Effector memory CD4-positive, alpha-beta T cell (primary cell): Measurements from ENCODE around the gene CRYBG1.

Source experiments
- DNase-seq, 3 donors: peaks; one replicate each; pipeline ENCODE4 v3.0.0-alpha.2; 2020
- H3K27ac ChIP-seq: 2 replicates; pipeline ENCODE4 v1.7.0; 2013; ENCODE audit warnings: mild to moderate bottlenecking, low read length, moderate library complexity; ENCODE audit not compliant: insufficient read depth, poor library complexity, severe bottlenecking
- H3K27me3 ChIP-seq: replicated peaks from 2 replicates; pipeline ENCODE4 v1.7.0; 2013; ENCODE audit warnings: mild to moderate bottlenecking, low read length; ENCODE audit not compliant: insufficient read depth, control insufficient read depth, poor library complexity, severe bottlenecking
- H3K36me3 ChIP-seq: 2 replicates; pipeline ENCODE4 v1.7.0; 2013; ENCODE audit warnings: mild to moderate bottlenecking, low read length, moderate library complexity; ENCODE audit not compliant: control insufficient read depth, insufficient read depth
- H3K4me1 ChIP-seq: 2 replicates; pipeline ENCODE4 v1.7.0; 2013; ENCODE audit warnings: low read length, mild to moderate bottlenecking; ENCODE audit not compliant: control insufficient read depth, insufficient read depth, poor library complexity, severe bottlenecking
- H3K4me3 ChIP-seq: 2 replicates; pipeline ENCODE4 v1.7.0; 2013; ENCODE audit warnings: low read length, low read depth, mild to moderate bottlenecking; ENCODE audit not compliant: insufficient read depth, poor library complexity, severe bottlenecking
- H3K9me3 ChIP-seq: 2 replicates; pipeline ENCODE4 v1.7.0; 2013; ENCODE audit warnings: mild to moderate bottlenecking, low read length, moderate library complexity; ENCODE audit not compliant: control insufficient read depth

The CRYBG1 gene

GRCh38 chr6:106439459-106439858, 78.9 kb downstream of the CRYBG1 start:
- Histone ChIP-seq H3K4me1 (no peaks in the 10 kb centered on the region), H3K9me3 (no peaks in the 10 kb centered on the region), H3K27me3 (peaks cover 4% of the 10 kb centered on the region), H3K36me3 (no peaks in the 10 kb centered on the region), H3K27ac (no peak overlapping the region), H3K4me3 (no peak overlapping the region)
- DNase-seq = no peak

GRCh38 chr6:106440546-106440945, 80.0 kb downstream of the CRYBG1 start:
- DNase-seq = no peak
- H3K27ac ChIP-seq = no peak overlapping the region
- no peak overlapping the region for H3K4me3 ChIP-seq
- peaks cover 4% of the 10 kb centered on the region for H3K27me3 ChIP-seq
- no peaks in the 10 kb centered on the region for H3K36me3 ChIP-seq
- no peaks in the 10 kb centered on the region for H3K9me3 ChIP-seq
- H3K4me1 ChIP-seq = no peaks in the 10 kb centered on the region

DNA sequence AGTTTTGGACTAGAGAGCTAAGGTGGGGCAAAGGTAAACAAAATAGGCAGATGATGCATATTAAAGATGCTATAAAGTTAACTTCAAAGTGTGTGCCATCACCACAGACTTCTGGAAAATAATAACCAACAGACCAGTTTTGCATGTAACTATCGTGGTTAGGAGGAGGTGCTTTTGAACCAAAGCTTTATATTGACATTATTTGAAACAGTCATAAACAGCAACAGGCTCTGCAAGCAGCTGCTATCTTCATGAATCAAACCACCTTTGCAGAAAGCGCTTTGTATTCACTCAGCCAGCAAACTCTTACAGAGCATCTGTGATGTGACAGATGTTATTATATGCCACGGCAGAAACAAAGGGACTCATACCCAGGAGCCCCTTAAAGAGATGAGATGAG, 81.9 kb downstream of the CRYBG1 start:
- peaks cover 4% of the 10 kb centered on the region for H3K27me3 ChIP-seq
- H3K4me3 ChIP-seq = no peak overlapping the region
- H3K36me3 ChIP-seq = no peaks in the 10 kb centered on the region
- no peak overlapping the region for H3K27ac ChIP-seq
- DNase-seq = no peak
- no peaks in the 10 kb centered on the region for H3K4me1 ChIP-seq
- H3K9me3 ChIP-seq = no peaks in the 10 kb centered on the region

- DNase-seq = peak in 1 of 3 donors; percentile 12
- no peaks in the 10 kb centered on the region for H3K27me3 ChIP-seq
- H3K4me1 ChIP-seq = peaks cover 5% of the 10 kb centered on the region
- H3K9me3 ChIP-seq = no peaks in the 10 kb centered on the region
- no peak overlapping the region for H3K27ac ChIP-seq
- no peak overlapping the region for H3K4me3 ChIP-seq
- H3K36me3 ChIP-seq = no peaks in the 10 kb centered on the region
Observed at GRCh38 chr6:106444777-106445507, 84.4 kb downstream of the CRYBG1 start.

- Histone ChIP-seq H3K4me1 (peaks cover 5% of the 10 kb centered on the region), H3K4me3 (no peak overlapping the region), H3K27me3 (no peaks in the 10 kb centered on the region), H3K9me3 (no peaks in the 10 kb centered on the region), H3K27ac (no peak overlapping the region), H3K36me3 (no peaks in the 10 kb centered on the region)
- no peak for DNase-seq
Observed at GRCh38 chr6:106445508-106445878, 85.0 kb downstream of the CRYBG1 start.

- Histone ChIP-seq H3K4me3 (no peak overlapping the region), H3K27me3 (no peaks in the 10 kb centered on the region), H3K36me3 (no peaks in the 10 kb centered on the region), H3K9me3 (no peaks in the 10 kb centered on the region), H3K4me1 (peaks cover 5% of the 10 kb centered on the region), H3K27ac (no peak overlapping the region)
- no peak for DNase-seq
Observed at GRCh38 chr6:106446287-106446885, 85.9 kb downstream of the CRYBG1 start.

DNA sequence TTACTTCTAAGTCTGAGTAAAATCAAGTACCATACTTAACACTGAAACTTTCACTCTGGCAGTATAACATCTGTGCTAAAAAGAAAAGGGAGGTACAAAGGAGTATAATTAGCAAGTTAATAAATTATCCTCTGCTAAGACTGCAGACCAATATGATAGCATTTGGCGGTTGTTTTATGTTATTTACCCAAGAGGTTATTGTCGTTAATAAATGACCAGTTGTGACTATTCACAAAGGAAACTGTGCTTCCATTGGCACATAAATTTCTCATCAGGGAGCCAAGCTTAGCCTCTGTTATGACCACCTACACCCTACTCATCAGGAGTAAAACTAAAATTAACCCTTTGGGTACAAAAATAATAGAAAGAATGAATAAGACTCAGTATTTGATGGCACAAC, 86.5 kb downstream of the CRYBG1 start:
- Histone ChIP-seq H3K36me3 (no peaks in the 10 kb centered on the region), H3K4me1 (peaks cover 5% of the 10 kb centered on the region), H3K27ac (no peak overlapping the region), H3K9me3 (no peaks in the 10 kb centered on the region), H3K4me3 (no peak overlapping the region), H3K27me3 (no peaks in the 10 kb centered on the region)
- no peak for DNase-seq

- H3K27me3 ChIP-seq = no peaks in the 10 kb centered on the region
- H3K9me3 ChIP-seq = no peaks in the 10 kb centered on the region
- H3K4me1 ChIP-seq = peaks cover 5% of the 10 kb centered on the region
- no peaks in the 10 kb centered on the region for H3K36me3 ChIP-seq
- H3K27ac ChIP-seq = no peak overlapping the region
- DNase-seq = no peak
- no peak overlapping the region for H3K4me3 ChIP-seq
Observed at GRCh38 chr6:106448000-106448426, 87.5 kb downstream of the CRYBG1 start.

- DNase-seq = no peak
- H3K27me3 ChIP-seq = no peaks in the 10 kb centered on the region
- H3K9me3 ChIP-seq = no peaks in the 10 kb centered on the region
- no peak overlapping the region for H3K27ac ChIP-seq
- H3K4me3 ChIP-seq = no peak overlapping the region
- H3K36me3 ChIP-seq = no peaks in the 10 kb centered on the region
- H3K4me1 ChIP-seq = peaks cover 5% of the 10 kb centered on the region
Observed at GRCh38 chr6:106450653-106451052, 90.1 kb downstream of the CRYBG1 start.

DNA sequence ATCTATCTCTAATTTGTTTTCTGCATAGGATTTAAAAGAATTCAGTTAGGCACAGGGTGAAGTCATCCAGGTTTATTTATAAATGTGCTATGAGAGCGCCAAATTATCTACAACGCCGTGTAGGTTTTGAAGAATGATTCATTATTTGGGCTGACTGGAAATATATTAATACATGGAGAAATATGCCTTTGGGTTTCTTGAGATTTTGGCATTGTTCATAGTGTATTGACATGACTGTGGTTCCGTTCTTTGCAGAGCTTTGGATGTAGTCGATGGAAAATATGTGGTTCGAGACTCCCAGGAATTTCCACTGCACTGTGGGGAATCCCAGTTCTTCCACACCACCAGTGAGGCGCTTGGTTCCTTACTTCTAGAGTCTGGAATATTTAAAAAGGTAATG, 90.9 kb downstream of the CRYBG1 start:
- Histone ChIP-seq H3K9me3 (no peaks in the 10 kb centered on the region), H3K4me1 (peaks cover 5% of the 10 kb centered on the region), H3K36me3 (no peaks in the 10 kb centered on the region), H3K27me3 (no peaks in the 10 kb centered on the region), H3K4me3 (no peak overlapping the region), H3K27ac (no peak overlapping the region)
- DNase-seq = no peak
